Measurements from ENCODE around the gene DCC. TPM values are rescaled to one million over a fixed set of nuclear protein-coding genes. Genes with fewer than 3 reads are reported as not detected.

Gene DCC
- total and polyA plus RNA-seq, 2 of the 8 experiments (the other 6 are each of a cell fraction or from before 2014, with no cell fraction given): 0.14 to 1.4 TPM

- no peak for TF ChIP-seq CHD7 (IDR thresholded peaks at IDR 0.05; ENCODE audit: insufficient replicate concordance, low read length)
- no peak for TF ChIP-seq HDAC6 (IDR thresholded peaks at IDR 0.05; ENCODE audit: low read depth, low read length)
- TF ChIP-seq ASH2L (IDR thresholded peaks at IDR 0.05; ENCODE audit: low read length): no peak
- no peak for TF ChIP-seq TAF1 (IDR thresholded peaks at IDR 0.05; ENCODE audit: low read depth, low read length)
- no peak for TF ChIP-seq EZH2 (IDR thresholded peaks at IDR 0.05; ENCODE audit: low read depth, low read length, severe bottlenecking)
- TF ChIP-seq POLR2AphosphoS5 (IDR thresholded peaks at IDR 0.05; ENCODE audit: low read depth, low read length): no peak
- TF ChIP-seq SUZ12 (IDR thresholded peaks at IDR 0.05; ENCODE audit: low read length): no peak
- TF ChIP-seq CBX8 (IDR thresholded peaks at IDR 0.05; ENCODE audit: borderline replicate concordance, low read depth, low read length): no peak
- TF ChIP-seq SP2 (IDR thresholded peaks at IDR 0.05; ENCODE audit: low read length): no peak
- TF ChIP-seq EP300 (IDR thresholded peaks at IDR 0.05; ENCODE audit: borderline replicate concordance in 1 of 2, low read depth in 2 of 2, low read length in 2 of 2): no peak
Measured at GRCh38 chr18:52337276-52337675, 2.7 kb upstream of the DCC start (continued).

All from H1 (cell line).